ENCODE data around the gene HNRNPM. TPM values are rescaled to one million over a fixed set of nuclear protein-coding genes. Genes with fewer than 3 reads are reported as not detected.
A peak's percentile ranks its signal among the peaks of the same experiment; 100 is the strongest.

The HNRNPM gene
- total RNA-seq, 3 donors from 2014 or later (not counting 1 experiment from before 2014, with no cell fraction given): 272 to 300 (median 299) TPM

- peak overlapping the region; percentile 65 for H3K4me3 Mint-ChIP-seq
- H3K27me3 ChIP-seq (ENCODE audit: control insufficient read depth, insufficient read depth, low read length): no peaks in the 10 kb centered on the region
- no peaks in the 10 kb centered on the region for H3K36me3 ChIP-seq (ENCODE audit: control insufficient read depth, insufficient read depth, low read length)
- TF ChIP-seq, protein P1, sequence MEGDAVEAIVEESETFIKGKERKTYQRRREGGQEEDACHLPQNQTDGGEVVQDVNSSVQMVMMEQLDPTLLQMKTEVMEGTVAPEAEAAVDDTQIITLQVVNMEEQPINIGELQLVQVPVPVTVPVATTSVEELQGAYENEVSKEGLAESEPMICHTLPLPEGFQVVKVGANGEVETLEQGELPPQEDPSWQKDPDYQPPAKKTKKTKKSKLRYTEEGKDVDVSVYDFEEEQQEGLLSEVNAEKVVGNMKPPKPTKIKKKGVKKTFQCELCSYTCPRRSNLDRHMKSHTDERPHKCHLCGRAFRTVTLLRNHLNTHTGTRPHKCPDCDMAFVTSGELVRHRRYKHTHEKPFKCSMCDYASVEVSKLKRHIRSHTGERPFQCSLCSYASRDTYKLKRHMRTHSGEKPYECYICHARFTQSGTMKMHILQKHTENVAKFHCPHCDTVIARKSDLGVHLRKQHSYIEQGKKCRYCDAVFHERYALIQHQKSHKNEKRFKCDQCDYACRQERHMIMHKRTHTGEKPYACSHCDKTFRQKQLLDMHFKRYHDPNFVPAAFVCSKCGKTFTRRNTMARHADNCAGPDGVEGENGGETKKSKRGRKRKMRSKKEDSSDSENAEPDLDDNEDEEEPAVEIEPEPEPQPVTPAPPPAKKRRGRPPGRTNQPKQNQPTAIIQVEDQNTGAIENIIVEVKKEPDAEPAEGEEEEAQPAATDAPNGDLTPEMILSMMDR (IDR thresholded peaks at IDR 0.05): no peak
- no peak overlapping the region for H3K27ac ChIP-seq (ENCODE audit: low read length)
- no peak overlapping the region for H3K27ac Mint-ChIP-seq
- intact Hi-C loops (cut with micrococcal nuclease): loop anchor here (10.0 kb wide), 1 partner anchor 57 kb away; the partner anchor contains the start of gene HNRNPM
- no peaks in the 10 kb centered on the region for H3K27me3 Mint-ChIP-seq (ENCODE audit: low read depth in 2 of 2)
- H3K4me3 ChIP-seq (ENCODE audit: low read length): peak overlapping the region; percentile 10
- WGBS (ENCODE audit: insufficient coverage): 35% methylated on average over 14 of the region's 14 CpGs
- H3K36me3 Mint-ChIP-seq: no peaks in the 10 kb centered on the region
- H3K9me3 ChIP-seq (ENCODE audit: control insufficient read depth, insufficient read depth, low read length): no peaks in the 10 kb centered on the region
- H3K4me1 ChIP-seq (ENCODE audit: control insufficient read depth, insufficient read depth, low read length): peaks cover 75% of the 10 kb centered on the region
- H3K9me3 Mint-ChIP-seq: no peaks in the 10 kb centered on the region
- ATAC-seq (peak; percentile 35 to 46 (median 39)), DNase-seq (no peak)
- H3K4me1 Mint-ChIP-seq: peaks cover 17 to 42% of the 10 kb centered on the region in 2 donors
Observed at GRCh38 chr19:8501981-8502380, 57.2 kb downstream of the HNRNPM start.

GRCh38 chr19:8503510-8503909 lies 58.7 kb downstream of the HNRNPM start:
- Mint-ChIP-seq H3K27me3 (ENCODE audit: low read depth in 2 of 2) (no peaks in the 10 kb centered on the region), H3K9me3 (no peaks in the 10 kb centered on the region), H3K27ac (no peak overlapping the region), H3K36me3 (no peaks in the 10 kb centered on the region), H3K4me1 (peaks cover 17 to 42% of the 10 kb centered on the region in 2 donors), H3K4me3 (peak overlapping the region; percentile 25)
- ATAC-seq (no peak), DNase-seq (no peak)
- no peaks in the 10 kb centered on the region for H3K27me3 ChIP-seq (ENCODE audit: control insufficient read depth, insufficient read depth, low read length)
- WGBS (ENCODE audit: insufficient coverage): 95% methylated on average over 7 of the region's 7 CpGs
- TF ChIP-seq, protein P1 (IDR thresholded peaks at IDR 0.05): no peak
- H3K4me3 ChIP-seq (ENCODE audit: low read length): no peak overlapping the region
- peaks cover 75% of the 10 kb centered on the region for H3K4me1 ChIP-seq (ENCODE audit: control insufficient read depth, insufficient read depth, low read length)
- no peaks in the 10 kb centered on the region for H3K9me3 ChIP-seq (ENCODE audit: control insufficient read depth, insufficient read depth, low read length)
- intact Hi-C loops (cut with micrococcal nuclease): loop anchor here (10.0 kb wide), 1 partner anchor 59 kb away; the partner anchor contains the start of gene HNRNPM
- H3K36me3 ChIP-seq (ENCODE audit: control insufficient read depth, insufficient read depth, low read length): no peaks in the 10 kb centered on the region
- no peak overlapping the region for H3K27ac ChIP-seq (ENCODE audit: low read length)

DNA sequence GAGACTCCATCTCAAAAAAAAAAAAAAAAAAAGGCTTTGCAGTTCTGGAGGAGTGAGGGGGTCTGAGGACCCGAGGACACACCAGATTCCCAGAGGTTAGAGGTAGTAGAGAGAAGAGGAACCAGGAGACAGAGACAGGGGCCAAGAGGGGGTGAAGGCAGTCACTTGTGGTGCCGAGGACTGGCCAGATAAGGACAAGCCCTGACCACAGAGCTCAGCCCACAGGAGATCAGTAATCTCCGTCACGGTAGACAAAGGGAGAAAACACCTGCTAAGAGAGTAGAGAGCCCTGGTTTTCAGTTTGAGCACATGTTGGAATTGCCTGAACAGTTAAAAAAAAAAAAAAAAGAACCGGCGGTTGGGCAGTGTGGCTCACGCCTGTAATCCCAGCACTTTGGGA lies 59.4 kb downstream of the HNRNPM start:
- H3K27me3 Mint-ChIP-seq (ENCODE audit: low read depth in 2 of 2): no peaks in the 10 kb centered on the region
- peak overlapping the region in 1 of 2 donors; percentile 44 for H3K27ac Mint-ChIP-seq
- Histone ChIP-seq H3K36me3 (ENCODE audit: control insufficient read depth, insufficient read depth, low read length) (no peaks in the 10 kb centered on the region), H3K27me3 (ENCODE audit: control insufficient read depth, insufficient read depth, low read length) (no peaks in the 10 kb centered on the region), H3K9me3 (ENCODE audit: control insufficient read depth, insufficient read depth, low read length) (no peaks in the 10 kb centered on the region), H3K27ac (ENCODE audit: low read length) (no peak overlapping the region), H3K4me1 (ENCODE audit: control insufficient read depth, insufficient read depth, low read length) (peaks cover 75% of the 10 kb centered on the region), H3K4me3 (ENCODE audit: low read length) (no peak overlapping the region)
- H3K36me3 Mint-ChIP-seq: no peaks in the 10 kb centered on the region
- H3K4me3 Mint-ChIP-seq: peak overlapping the region; percentile 66
- H3K4me1 Mint-ChIP-seq: peaks cover 17 to 42% of the 10 kb centered on the region in 2 donors
- no peaks in the 10 kb centered on the region for H3K9me3 Mint-ChIP-seq
- TF ChIP-seq, protein P1 (IDR thresholded peaks at IDR 0.05): no peak
- WGBS (ENCODE audit: insufficient coverage): 42% methylated on average over 7 of the region's 7 CpGs
- DNase-seq (no peak), ATAC-seq (peak in 1 of 3 donors; percentile 72)
- intact Hi-C loops (cut with micrococcal nuclease): loop anchor here (10.0 kb wide), 1 partner anchor 59 kb away; the partner anchor contains the start of gene HNRNPM

- no peak overlapping the region for H3K27ac Mint-ChIP-seq
- Histone ChIP-seq H3K27ac (ENCODE audit: low read length) (no peak overlapping the region), H3K36me3 (ENCODE audit: control insufficient read depth, insufficient read depth, low read length) (no peaks in the 10 kb centered on the region), H3K9me3 (ENCODE audit: control insufficient read depth, insufficient read depth, low read length) (no peaks in the 10 kb centered on the region), H3K27me3 (ENCODE audit: control insufficient read depth, insufficient read depth, low read length) (no peaks in the 10 kb centered on the region), H3K4me3 (ENCODE audit: low read length) (no peak overlapping the region), H3K4me1 (ENCODE audit: control insufficient read depth, insufficient read depth, low read length) (peaks cover 69% of the 10 kb centered on the region)
- ATAC-seq (no peak), DNase-seq (no peak)
- intact Hi-C loops (cut with micrococcal nuclease): loop anchor here (10.0 kb wide), 1 partner anchor 60 kb away; the partner anchor contains the start of gene HNRNPM
- WGBS (ENCODE audit: insufficient coverage): 80% methylated on average over 6 of the region's 6 CpGs
- H3K9me3 Mint-ChIP-seq: no peaks in the 10 kb centered on the region
- H3K27me3 Mint-ChIP-seq (ENCODE audit: low read depth in 2 of 2): no peaks in the 10 kb centered on the region
- peaks cover 17 to 39% of the 10 kb centered on the region in 2 donors for H3K4me1 Mint-ChIP-seq
- TF ChIP-seq, protein P1 (IDR thresholded peaks at IDR 0.05): no peak
- peak overlapping the region; percentile 52 for H3K4me3 Mint-ChIP-seq
- H3K36me3 Mint-ChIP-seq: no peaks in the 10 kb centered on the region
Observed at GRCh38 chr19:8504919-8505318, 60.1 kb downstream of the HNRNPM start.

Data from natural killer cell (primary cell).